Measurements from ENCODE around the gene FAM3A. TPM values are rescaled to one million over a fixed set of nuclear protein-coding genes. Genes with fewer than 3 reads are reported as not detected.

FAM3A gene
- total RNA-seq, 6 experiments from 2014 or later = 56.9 to 67.8 (median 59.4) TPM

DNA sequence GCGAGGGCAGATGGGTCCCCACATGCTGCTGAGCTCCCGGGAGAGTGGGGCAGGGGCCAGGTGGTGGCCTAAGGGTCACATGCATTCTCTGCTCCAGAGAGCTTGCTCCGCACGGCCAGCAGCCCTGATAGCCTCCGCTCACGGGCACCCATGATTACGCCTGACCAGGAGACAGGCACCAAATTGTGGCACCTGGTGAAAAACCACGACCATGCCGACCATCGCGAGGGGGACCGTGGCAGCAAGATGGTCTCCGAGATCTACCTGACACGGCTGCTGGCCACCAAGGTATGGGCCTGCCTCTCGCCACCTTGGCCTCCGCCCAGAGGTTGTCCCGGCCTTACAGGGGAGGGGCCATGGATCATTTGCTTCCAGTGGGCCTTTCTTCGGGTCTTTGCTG, 46.2 kb downstream of the FAM3A start:
- H3K4me3 Mint-ChIP-seq = no peak overlapping the region

DNA sequence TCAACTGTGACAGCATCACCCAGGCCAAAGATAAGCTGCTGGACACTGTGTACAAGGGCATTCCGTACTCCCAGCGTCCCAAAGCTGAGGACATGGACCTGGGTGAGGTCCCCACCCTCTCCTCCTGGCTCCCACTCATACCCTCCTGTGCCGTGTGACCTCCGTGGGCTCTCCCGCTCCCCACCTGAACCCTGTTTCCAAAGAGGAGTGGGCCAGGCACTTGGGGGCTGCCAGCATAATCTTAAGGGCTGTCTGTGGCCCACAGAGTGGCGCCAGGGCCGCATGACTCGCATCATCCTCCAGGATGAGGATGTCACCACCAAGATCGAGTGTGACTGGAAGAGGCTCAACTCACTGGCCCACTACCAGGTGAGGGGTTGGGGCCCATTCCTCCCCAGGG, 46.9 kb downstream of the FAM3A start:
- Mint-ChIP-seq H3K4me3 (no peak overlapping the region), H3K36me3 (ENCODE audit: low read depth) (peaks cover 6% of the 10 kb centered on the region; the same call in 1 of the 2 replicates), H3K27me3 (ENCODE audit: insufficient read depth) (no peaks in the 10 kb centered on the region), H3K27ac (no peak overlapping the region), H3K4me1 (ENCODE audit: low read depth) (no peaks in the 10 kb centered on the region), H3K9me3 (no peaks in the 10 kb centered on the region)
- no peak for DNase-seq
- TF ChIP-seq, protein P1, sequence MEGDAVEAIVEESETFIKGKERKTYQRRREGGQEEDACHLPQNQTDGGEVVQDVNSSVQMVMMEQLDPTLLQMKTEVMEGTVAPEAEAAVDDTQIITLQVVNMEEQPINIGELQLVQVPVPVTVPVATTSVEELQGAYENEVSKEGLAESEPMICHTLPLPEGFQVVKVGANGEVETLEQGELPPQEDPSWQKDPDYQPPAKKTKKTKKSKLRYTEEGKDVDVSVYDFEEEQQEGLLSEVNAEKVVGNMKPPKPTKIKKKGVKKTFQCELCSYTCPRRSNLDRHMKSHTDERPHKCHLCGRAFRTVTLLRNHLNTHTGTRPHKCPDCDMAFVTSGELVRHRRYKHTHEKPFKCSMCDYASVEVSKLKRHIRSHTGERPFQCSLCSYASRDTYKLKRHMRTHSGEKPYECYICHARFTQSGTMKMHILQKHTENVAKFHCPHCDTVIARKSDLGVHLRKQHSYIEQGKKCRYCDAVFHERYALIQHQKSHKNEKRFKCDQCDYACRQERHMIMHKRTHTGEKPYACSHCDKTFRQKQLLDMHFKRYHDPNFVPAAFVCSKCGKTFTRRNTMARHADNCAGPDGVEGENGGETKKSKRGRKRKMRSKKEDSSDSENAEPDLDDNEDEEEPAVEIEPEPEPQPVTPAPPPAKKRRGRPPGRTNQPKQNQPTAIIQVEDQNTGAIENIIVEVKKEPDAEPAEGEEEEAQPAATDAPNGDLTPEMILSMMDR (IDR thresholded peaks at IDR 0.05) = no peak

More for the DNA sequence above, 46.2 kb downstream of the FAM3A start:
- no peaks in the 10 kb centered on the region for H3K9me3 Mint-ChIP-seq
- H3K4me1 Mint-ChIP-seq (ENCODE audit: low read depth) = no peaks in the 10 kb centered on the region
- no peak for DNase-seq
- no peaks in the 10 kb centered on the region for H3K27me3 Mint-ChIP-seq (ENCODE audit: insufficient read depth)
- peaks cover 6% of the 10 kb centered on the region; the same call in 1 of the 2 replicates for H3K36me3 Mint-ChIP-seq (ENCODE audit: low read depth)
- TF ChIP-seq, protein P1 (IDR thresholded peaks at IDR 0.05) = no peak
- no peak overlapping the region for H3K27ac Mint-ChIP-seq

DNA sequence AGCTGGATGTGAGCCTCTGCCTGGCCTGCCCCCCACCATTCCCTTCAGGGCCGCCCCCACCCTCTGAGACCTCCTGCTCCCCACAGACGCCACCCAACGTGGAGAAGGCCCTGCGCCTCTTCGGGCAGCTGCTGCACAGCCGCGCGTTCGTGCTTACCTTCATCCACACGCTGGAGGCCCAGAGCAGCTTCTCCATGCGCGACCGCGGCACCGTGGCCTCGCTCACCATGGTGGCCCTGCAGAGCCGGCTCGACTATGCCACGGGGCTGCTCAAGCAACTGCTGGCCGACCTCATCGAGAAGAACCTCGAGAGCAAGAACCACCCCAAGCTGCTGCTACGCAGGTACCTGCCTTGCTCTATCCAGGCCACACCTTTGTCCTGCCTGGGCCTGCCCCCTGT, 47.8 kb downstream of the FAM3A start:
- H3K4me3 Mint-ChIP-seq = no peak overlapping the region
- TF ChIP-seq, protein P1 (IDR thresholded peaks at IDR 0.05) = no peak
- no peak overlapping the region for H3K27ac Mint-ChIP-seq
- no peaks in the 10 kb centered on the region for H3K27me3 Mint-ChIP-seq (ENCODE audit: insufficient read depth)
- no peak for DNase-seq
- no peaks in the 10 kb centered on the region for H3K4me1 Mint-ChIP-seq (ENCODE audit: low read depth)
- peaks cover under 1% of the 10 kb centered on the region; the same call in 1 of the 2 replicates for H3K36me3 Mint-ChIP-seq (ENCODE audit: low read depth)
- H3K9me3 Mint-ChIP-seq = no peaks in the 10 kb centered on the region

DNA sequence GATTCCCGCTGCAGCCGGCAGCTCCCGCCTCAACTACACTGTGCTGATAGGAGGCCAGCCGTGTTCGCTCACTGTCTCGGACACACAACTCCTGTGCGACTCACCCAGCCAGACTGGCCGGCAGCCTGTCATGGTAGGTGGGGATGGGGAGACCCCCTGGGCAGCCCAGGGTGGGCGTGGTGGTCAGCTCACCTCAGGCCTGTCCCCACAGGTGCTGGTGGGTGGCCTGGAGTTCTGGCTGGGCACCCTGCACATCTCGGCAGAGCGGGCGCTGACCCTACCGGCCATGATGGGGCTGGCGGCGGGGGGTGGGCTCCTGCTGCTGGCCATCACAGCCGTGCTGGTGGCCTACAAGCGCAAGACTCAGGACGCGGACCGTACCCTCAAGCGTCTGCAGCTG, 48.5 kb downstream of the FAM3A start:
- Mint-ChIP-seq H3K27me3 (ENCODE audit: insufficient read depth) (no peaks in the 10 kb centered on the region), H3K27ac (no peak overlapping the region), H3K9me3 (no peaks in the 10 kb centered on the region), H3K36me3 (ENCODE audit: low read depth) (no peaks in the 10 kb centered on the region), H3K4me1 (ENCODE audit: low read depth) (no peaks in the 10 kb centered on the region), H3K4me3 (no peak overlapping the region)
- no peak for DNase-seq
- TF ChIP-seq, protein P1 (IDR thresholded peaks at IDR 0.05) = no peak

DNA sequence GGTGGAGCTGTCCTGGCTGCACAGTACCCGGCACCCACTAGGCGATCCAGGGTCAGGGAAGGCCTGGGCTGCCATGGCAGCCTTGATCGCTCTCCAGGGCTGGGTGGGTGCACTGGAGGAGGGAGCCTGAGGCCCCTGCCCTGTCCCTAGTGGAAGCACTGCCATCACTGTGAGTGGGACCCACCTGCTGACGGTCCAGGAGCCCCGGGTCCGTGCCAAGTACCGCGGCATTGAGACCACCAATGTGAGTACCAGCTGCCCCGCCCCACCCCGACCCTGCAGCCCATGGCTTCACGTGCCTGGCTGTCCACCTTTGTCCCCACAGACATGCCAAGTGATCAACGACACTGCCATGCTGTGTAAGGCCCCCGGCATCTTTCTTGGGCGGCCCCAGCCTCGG, 49.1 kb downstream of the FAM3A start:
- no peak overlapping the region for H3K27ac Mint-ChIP-seq
- DNase-seq = no peak
- no peaks in the 10 kb centered on the region for H3K36me3 Mint-ChIP-seq (ENCODE audit: low read depth)
- no peaks in the 10 kb centered on the region for H3K4me1 Mint-ChIP-seq (ENCODE audit: low read depth)
- H3K27me3 Mint-ChIP-seq (ENCODE audit: insufficient read depth) = no peaks in the 10 kb centered on the region
- no peak overlapping the region for H3K4me3 Mint-ChIP-seq
- no peaks in the 10 kb centered on the region for H3K9me3 Mint-ChIP-seq
- TF ChIP-seq, protein P1 (IDR thresholded peaks at IDR 0.05) = no peak

DNA sequence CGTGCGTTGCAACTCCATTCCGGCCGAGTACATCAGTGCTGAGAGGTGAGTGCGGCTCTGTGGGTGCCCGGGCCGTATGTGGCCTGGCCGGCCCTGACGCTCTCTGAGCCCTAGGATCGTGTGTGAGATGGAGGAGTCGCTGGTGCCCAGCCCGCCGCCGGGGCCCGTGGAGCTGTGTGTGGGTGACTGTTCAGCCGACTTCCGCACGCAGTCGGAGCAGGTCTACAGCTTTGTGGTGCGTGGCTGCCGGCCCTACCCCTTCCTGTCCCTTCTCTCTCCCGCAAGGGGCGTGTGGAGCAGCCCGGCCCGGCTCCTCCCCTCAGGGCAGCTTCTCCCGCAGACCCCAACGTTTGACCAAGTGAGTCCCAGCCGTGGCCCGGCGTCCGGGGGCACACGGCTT, 50.0 kb downstream of the FAM3A start:
- H3K27me3 Mint-ChIP-seq (ENCODE audit: insufficient read depth) = no peaks in the 10 kb centered on the region
- no peak overlapping the region for H3K4me3 Mint-ChIP-seq
- no peaks in the 10 kb centered on the region for H3K9me3 Mint-ChIP-seq
- DNase-seq = no peak
- H3K36me3 Mint-ChIP-seq (ENCODE audit: low read depth) = no peaks in the 10 kb centered on the region
- no peak overlapping the region for H3K27ac Mint-ChIP-seq
- no peaks in the 10 kb centered on the region for H3K4me1 Mint-ChIP-seq (ENCODE audit: low read depth)
- TF ChIP-seq, protein P1 (IDR thresholded peaks at IDR 0.05) = no peak

All from HFFc6 (cell line).